ENCODE measurements around the gene DCT.
"Not testable (repeated sequence)": the region's sequence is repeated elsewhere in the genome, so short reads cannot be mapped to it uniquely, and the experiment has no call there.

The DCT gene

GRCh38 chr13:94479616-94480015 is at the start of gene DCT:
Gene DCT, minus strand, starts transcription at chr13:94479682. Its CDS starts 427 bp downstream, at chr13:94479255.
- no peaks in the 10 kb centered on the region for H3K9me3 Mint-ChIP-seq (ENCODE audit: low read depth)
- no peak within 1 kb of the TSS for H3K4me3 Mint-ChIP-seq
- H3K27me3 Mint-ChIP-seq, result no peaks in the 10 kb centered on the region
- H3K36me3 Mint-ChIP-seq, result no peaks in the 10 kb centered on the region
- H3K4me1 Mint-ChIP-seq (ENCODE audit: low read depth), result no peaks in the 10 kb centered on the region
- H3K27ac Mint-ChIP-seq, result no peak within 1 kb of the TSS

- not testable (repeated sequence) for H3K27me3 Mint-ChIP-seq; H3K27ac Mint-ChIP-seq; H3K36me3 Mint-ChIP-seq; H3K9me3 Mint-ChIP-seq (ENCODE audit: low read depth); H3K4me1 Mint-ChIP-seq (ENCODE audit: low read depth); H3K4me3 Mint-ChIP-seq
These were observed 47.5 kb upstream of the DCT start for GRCh38 chr13:94526956-94527355.

- Mint-ChIP-seq H3K4me1 (ENCODE audit: low read depth) (no peaks in the 10 kb centered on the region), H3K36me3 (peaks cover 9% of the 10 kb centered on the region)
These were observed 46.3 kb upstream of the DCT start for GRCh38 chr13:94525781-94526180.

GRCh38 chr13:94524407-94524806 is 44.9 kb upstream of the DCT start:
- Mint-ChIP-seq H3K4me1 (ENCODE audit: low read depth) (no peaks in the 10 kb centered on the region), H3K9me3 (ENCODE audit: low read depth) (peaks cover 5% of the 10 kb centered on the region), H3K36me3 (peaks cover 9% of the 10 kb centered on the region), H3K4me3 (no peak overlapping the region), H3K27me3 (no peaks in the 10 kb centered on the region), H3K27ac (no peak overlapping the region)

More at GRCh38 chr13:94525781-94526180, 46.3 kb upstream of the DCT start:
- Mint-ChIP-seq H3K27ac (no peak overlapping the region), H3K27me3 (no peaks in the 10 kb centered on the region), H3K4me3 (no peak overlapping the region), H3K9me3 (ENCODE audit: low read depth) (peaks cover 5% of the 10 kb centered on the region)

- H3K9me3 Mint-ChIP-seq (ENCODE audit: low read depth), result peaks cover 6% of the 10 kb centered on the region
- H3K27me3 Mint-ChIP-seq, result no peaks in the 10 kb centered on the region
These were observed 40.5 kb upstream of the DCT start for GRCh38 chr13:94520001-94520400.

GRCh38 chr13:94516456-94516855 is 37.0 kb upstream of the DCT start:
- peaks cover 6% of the 10 kb centered on the region for H3K9me3 Mint-ChIP-seq (ENCODE audit: low read depth)
- no peaks in the 10 kb centered on the region for H3K36me3 Mint-ChIP-seq
- H3K27me3 Mint-ChIP-seq, result no peaks in the 10 kb centered on the region
- no peaks in the 10 kb centered on the region for H3K4me1 Mint-ChIP-seq (ENCODE audit: low read depth)
- no peak overlapping the region for H3K27ac Mint-ChIP-seq
- no peak overlapping the region for H3K4me3 Mint-ChIP-seq

More at GRCh38 chr13:94520001-94520400, 40.5 kb upstream of the DCT start:
- no peaks in the 10 kb centered on the region for H3K36me3 Mint-ChIP-seq
- H3K27ac Mint-ChIP-seq, result no peak overlapping the region
- H3K4me3 Mint-ChIP-seq, result no peak overlapping the region
- no peaks in the 10 kb centered on the region for H3K4me1 Mint-ChIP-seq (ENCODE audit: low read depth)

GRCh38 chr13:94515911-94516310 is 36.4 kb upstream of the DCT start:
- Mint-ChIP-seq H3K27ac (no peak overlapping the region), H3K4me1 (ENCODE audit: low read depth) (no peaks in the 10 kb centered on the region), H3K27me3 (no peaks in the 10 kb centered on the region), H3K4me3 (no peak overlapping the region), H3K9me3 (ENCODE audit: low read depth) (peaks cover 6% of the 10 kb centered on the region), H3K36me3 (peaks cover under 1% of the 10 kb centered on the region)

DNA sequence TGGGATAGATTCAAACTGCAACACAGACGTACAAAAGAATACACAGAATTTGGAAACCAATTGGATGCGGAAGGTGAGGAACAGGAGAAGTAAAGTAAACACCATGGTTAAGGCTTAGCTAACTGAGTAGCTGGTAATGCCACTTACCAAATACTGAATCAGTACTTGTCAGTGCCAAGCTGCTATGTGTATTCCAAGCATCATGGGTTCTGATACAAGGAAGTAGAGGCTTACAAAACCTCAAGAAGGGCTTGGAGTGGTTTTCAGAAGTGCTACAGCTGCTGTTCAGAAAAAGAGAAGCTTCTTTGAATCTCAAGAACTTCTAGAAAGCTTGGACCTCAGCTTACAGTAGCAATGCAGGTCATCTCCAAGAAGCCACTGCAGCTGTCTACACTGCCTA is 35.9 kb upstream of the DCT start:
- peaks cover 4% of the 10 kb centered on the region for H3K36me3 Mint-ChIP-seq
- no peaks in the 10 kb centered on the region for H3K4me1 Mint-ChIP-seq (ENCODE audit: low read depth)
- no peak overlapping the region for H3K4me3 Mint-ChIP-seq
- H3K27me3 Mint-ChIP-seq, result no peaks in the 10 kb centered on the region
- H3K27ac Mint-ChIP-seq, result no peak overlapping the region
- peaks cover 6% of the 10 kb centered on the region for H3K9me3 Mint-ChIP-seq (ENCODE audit: low read depth)

- peaks cover 2% of the 10 kb centered on the region for H3K27me3 Mint-ChIP-seq
- no peak overlapping the region for H3K27ac Mint-ChIP-seq
- peaks cover 4% of the 10 kb centered on the region for H3K36me3 Mint-ChIP-seq
- H3K9me3 Mint-ChIP-seq (ENCODE audit: low read depth), result peaks cover 6% of the 10 kb centered on the region
- no peak overlapping the region for H3K4me3 Mint-ChIP-seq
- peaks cover 7% of the 10 kb centered on the region for H3K4me1 Mint-ChIP-seq (ENCODE audit: low read depth)
These were observed 33.5 kb upstream of the DCT start for GRCh38 chr13:94513026-94513425.

GRCh38 chr13:94505730-94506129 is 26.2 kb upstream of the DCT start:
- H3K4me1 Mint-ChIP-seq (ENCODE audit: low read depth), result peaks cover 20% of the 10 kb centered on the region
- H3K9me3 Mint-ChIP-seq (ENCODE audit: low read depth), result no peaks in the 10 kb centered on the region
- H3K4me3 Mint-ChIP-seq, result no peak overlapping the region
- H3K27me3 Mint-ChIP-seq, result peaks cover 2% of the 10 kb centered on the region
- peaks cover 1% of the 10 kb centered on the region for H3K36me3 Mint-ChIP-seq
- no peak overlapping the region for H3K27ac Mint-ChIP-seq

- Mint-ChIP-seq H3K27ac (no peak overlapping the region), H3K4me1 (ENCODE audit: low read depth) (peaks cover 20% of the 10 kb centered on the region), H3K27me3 (no peaks in the 10 kb centered on the region), H3K4me3 (no peak overlapping the region), H3K36me3 (no peaks in the 10 kb centered on the region), H3K9me3 (ENCODE audit: low read depth) (no peaks in the 10 kb centered on the region)
These were observed 24.4 kb upstream of the DCT start for GRCh38 chr13:94503851-94504250.

GRCh38 chr13:94498831-94499230 is 19.3 kb upstream of the DCT start:
- not testable (repeated sequence) for H3K27me3 Mint-ChIP-seq

DNA sequence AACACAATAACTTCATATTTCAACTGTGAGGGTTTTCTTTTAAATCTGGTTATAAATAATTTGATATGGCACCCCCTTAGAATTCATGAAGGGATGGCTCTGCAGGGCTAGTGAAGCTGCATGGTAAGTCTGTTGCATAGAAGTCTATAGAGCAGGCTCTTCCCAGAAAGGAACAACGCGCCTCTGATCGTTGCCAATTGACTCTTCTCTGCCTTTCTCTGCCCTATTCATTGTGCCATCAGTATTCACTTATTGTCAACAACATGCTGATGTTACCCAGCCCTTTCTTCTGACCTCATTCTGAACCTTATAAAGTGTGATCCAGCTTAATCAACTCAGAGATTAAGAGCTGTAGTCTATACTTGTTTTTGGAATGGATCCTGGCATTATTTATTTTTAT is 16.3 kb upstream of the DCT start:
- H3K4me1 Mint-ChIP-seq (ENCODE audit: low read depth), result no peaks in the 10 kb centered on the region
- peaks cover 6% of the 10 kb centered on the region for H3K9me3 Mint-ChIP-seq (ENCODE audit: low read depth)
- H3K27me3 Mint-ChIP-seq, result no peaks in the 10 kb centered on the region
- no peak overlapping the region for H3K27ac Mint-ChIP-seq
- H3K4me3 Mint-ChIP-seq, result no peak overlapping the region
- no peaks in the 10 kb centered on the region for H3K36me3 Mint-ChIP-seq

More at GRCh38 chr13:94498831-94499230, 19.3 kb upstream of the DCT start:
- not testable (repeated sequence) for H3K27ac Mint-ChIP-seq; H3K4me1 Mint-ChIP-seq (ENCODE audit: low read depth); H3K36me3 Mint-ChIP-seq; H3K9me3 Mint-ChIP-seq (ENCODE audit: low read depth); H3K4me3 Mint-ChIP-seq

DNA sequence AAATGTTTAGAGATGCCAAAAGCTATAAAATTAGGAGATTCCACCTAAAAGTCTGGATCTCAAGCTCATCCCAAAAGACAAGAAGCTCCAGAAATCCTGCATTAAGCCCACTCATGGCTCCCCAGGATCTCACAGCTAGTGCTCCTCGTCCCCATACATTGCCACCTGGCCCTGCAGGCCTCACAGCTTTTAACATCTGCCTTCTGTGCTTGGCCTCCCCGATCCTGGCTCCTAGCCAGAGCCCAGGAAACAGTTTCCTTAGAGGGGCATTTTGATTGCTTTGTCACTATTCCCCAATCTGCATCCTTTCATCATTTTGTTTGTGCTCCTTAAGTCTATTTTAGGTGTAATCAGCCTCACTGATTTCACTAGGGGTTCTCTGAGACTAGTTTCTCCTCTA is 14.5 kb upstream of the DCT start:
- H3K4me3 Mint-ChIP-seq, result no peak overlapping the region

DNA sequence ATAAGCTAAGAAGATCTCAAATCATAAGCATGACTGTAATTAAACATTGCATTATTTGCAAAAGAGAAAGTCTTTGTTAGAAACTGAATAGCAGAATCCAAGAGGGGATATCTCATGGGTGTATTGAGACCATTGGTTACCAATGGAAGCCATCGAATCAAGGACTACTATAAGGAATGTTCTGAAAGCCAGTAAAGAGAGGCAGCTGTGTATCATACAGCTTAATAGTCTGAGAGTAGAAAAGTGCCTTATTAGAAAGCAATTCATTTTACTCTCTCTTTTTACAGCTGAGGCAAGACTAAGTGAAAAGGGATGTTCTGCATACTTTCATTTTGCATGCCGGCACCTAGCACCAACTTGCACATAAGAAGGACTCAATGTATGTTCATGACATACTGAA is 7.6 kb upstream of the DCT start:
- H3K27me3 Mint-ChIP-seq, result no peaks in the 10 kb centered on the region
- peaks cover 6% of the 10 kb centered on the region for H3K9me3 Mint-ChIP-seq (ENCODE audit: low read depth)
- H3K36me3 Mint-ChIP-seq, result no peaks in the 10 kb centered on the region
- H3K4me3 Mint-ChIP-seq, result no peak overlapping the region
- no peaks in the 10 kb centered on the region for H3K4me1 Mint-ChIP-seq (ENCODE audit: low read depth)
- H3K27ac Mint-ChIP-seq, result no peak overlapping the region

More for the DNA sequence above, 14.5 kb upstream of the DCT start:
- Mint-ChIP-seq H3K36me3 (no peaks in the 10 kb centered on the region), H3K27ac (no peak overlapping the region), H3K9me3 (ENCODE audit: low read depth) (peaks cover 6% of the 10 kb centered on the region), H3K27me3 (no peaks in the 10 kb centered on the region), H3K4me1 (ENCODE audit: low read depth) (no peaks in the 10 kb centered on the region)

GRCh38 chr13:94483970-94484369 is 4.5 kb upstream of the DCT start:
- Mint-ChIP-seq H3K36me3 (no peaks in the 10 kb centered on the region), H3K4me1 (ENCODE audit: low read depth) (no peaks in the 10 kb centered on the region), H3K9me3 (ENCODE audit: low read depth) (no peaks in the 10 kb centered on the region), H3K27ac (no peak overlapping the region), H3K27me3 (no peaks in the 10 kb centered on the region), H3K4me3 (no peak overlapping the region)

All from activated naive CD8-positive, alpha-beta T cell (primary cell).